ENCODE data around the gene RAE1. TPM values are rescaled to one million over a fixed set of nuclear protein-coding genes. Genes with fewer than 3 reads are reported as not detected.

The RAE1 gene
- total RNA-seq, 1 donor: 24.6 TPM

DNA sequence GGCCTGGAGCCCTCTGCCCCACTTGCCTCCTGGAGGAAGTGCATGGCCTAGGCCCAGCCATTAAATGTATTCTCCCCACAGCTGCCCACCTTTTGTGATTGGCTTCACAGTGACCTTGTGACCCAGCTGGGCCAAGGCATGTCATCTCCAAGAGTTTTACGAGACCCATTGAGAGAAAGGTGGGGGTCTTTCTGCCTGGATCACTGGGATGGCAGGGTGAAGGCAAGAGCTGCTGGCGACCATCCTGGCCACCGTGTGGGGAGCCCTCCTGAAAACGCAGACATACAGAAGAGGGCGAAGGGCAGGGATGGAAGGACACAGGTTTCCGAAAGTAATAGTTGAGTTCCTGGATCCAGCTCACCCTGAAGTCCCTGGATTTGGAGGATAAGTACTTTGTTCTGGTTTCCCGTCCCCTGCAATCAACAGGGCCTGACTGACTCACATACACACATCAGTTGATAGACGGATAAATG, 33.7 kb upstream of the RAE1 start:
- no peak overlapping the region for H3K4me2 ChIP-seq (ENCODE audit: insufficient read depth, low read length)
- H3K4me3 ChIP-seq (ENCODE audit: insufficient read depth, low read length): no peak overlapping the region
- H3K9me3 ChIP-seq (ENCODE audit: low read depth, low read length): no peaks in the 10 kb centered on the region
- TF ChIP-seq, protein P1, sequence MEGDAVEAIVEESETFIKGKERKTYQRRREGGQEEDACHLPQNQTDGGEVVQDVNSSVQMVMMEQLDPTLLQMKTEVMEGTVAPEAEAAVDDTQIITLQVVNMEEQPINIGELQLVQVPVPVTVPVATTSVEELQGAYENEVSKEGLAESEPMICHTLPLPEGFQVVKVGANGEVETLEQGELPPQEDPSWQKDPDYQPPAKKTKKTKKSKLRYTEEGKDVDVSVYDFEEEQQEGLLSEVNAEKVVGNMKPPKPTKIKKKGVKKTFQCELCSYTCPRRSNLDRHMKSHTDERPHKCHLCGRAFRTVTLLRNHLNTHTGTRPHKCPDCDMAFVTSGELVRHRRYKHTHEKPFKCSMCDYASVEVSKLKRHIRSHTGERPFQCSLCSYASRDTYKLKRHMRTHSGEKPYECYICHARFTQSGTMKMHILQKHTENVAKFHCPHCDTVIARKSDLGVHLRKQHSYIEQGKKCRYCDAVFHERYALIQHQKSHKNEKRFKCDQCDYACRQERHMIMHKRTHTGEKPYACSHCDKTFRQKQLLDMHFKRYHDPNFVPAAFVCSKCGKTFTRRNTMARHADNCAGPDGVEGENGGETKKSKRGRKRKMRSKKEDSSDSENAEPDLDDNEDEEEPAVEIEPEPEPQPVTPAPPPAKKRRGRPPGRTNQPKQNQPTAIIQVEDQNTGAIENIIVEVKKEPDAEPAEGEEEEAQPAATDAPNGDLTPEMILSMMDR (IDR thresholded peaks at IDR 0.05; ENCODE audit: extremely low read depth, low read depth, low read length): no peak
- no peak for DNase-seq (ENCODE audit: insufficient read length, low spot score, missing footprints)
- no peak overlapping the region for H3K27ac ChIP-seq (ENCODE audit: low read depth, low read length)
- H3K4me1 ChIP-seq (ENCODE audit: insufficient read depth, low read length): no peaks in the 10 kb centered on the region
- H3K36me3 ChIP-seq (ENCODE audit: insufficient read depth, low read length): no peaks in the 10 kb centered on the region
- no peaks in the 10 kb centered on the region for H4K20me1 ChIP-seq (ENCODE audit: insufficient read depth, low read length)
- H3K79me2 ChIP-seq (ENCODE audit: insufficient read depth, low read length): no peaks in the 10 kb centered on the region
- no peak overlapping the region for H2AFZ ChIP-seq (ENCODE audit: low read length)
- no peaks in the 10 kb centered on the region for H3K27me3 ChIP-seq (ENCODE audit: insufficient read depth, low read length)

DNA sequence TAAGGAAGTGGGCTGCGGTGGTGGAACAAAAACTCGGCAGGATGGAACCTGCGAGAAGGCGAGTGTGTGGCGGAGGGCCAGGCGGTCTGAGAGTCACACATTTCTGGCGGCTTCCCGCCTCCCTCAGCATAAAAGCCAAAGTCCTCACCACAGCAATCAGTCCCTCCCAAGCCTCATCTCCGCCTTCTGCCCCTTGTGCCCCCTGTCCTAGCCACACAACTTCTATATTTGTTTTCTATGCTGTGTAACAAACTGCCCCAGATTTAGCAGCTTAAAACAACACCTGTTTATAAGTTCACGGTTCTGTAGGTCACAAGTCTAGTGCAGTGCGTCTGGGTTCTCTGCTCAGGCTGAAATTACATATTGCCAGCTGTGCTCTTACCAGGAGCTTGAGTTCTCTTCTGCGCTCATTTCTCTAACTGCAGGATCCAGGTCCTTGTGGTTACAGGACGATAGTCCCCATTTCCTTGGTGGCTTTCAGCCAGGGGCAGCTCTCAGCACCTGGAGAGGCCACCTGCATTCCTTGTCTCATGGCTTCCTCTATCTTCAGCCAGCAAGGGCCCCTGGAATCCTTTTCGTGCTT, 33.2 kb upstream of the RAE1 start:
- no peaks in the 10 kb centered on the region for H3K79me2 ChIP-seq (ENCODE audit: insufficient read depth, low read length)

DNA sequence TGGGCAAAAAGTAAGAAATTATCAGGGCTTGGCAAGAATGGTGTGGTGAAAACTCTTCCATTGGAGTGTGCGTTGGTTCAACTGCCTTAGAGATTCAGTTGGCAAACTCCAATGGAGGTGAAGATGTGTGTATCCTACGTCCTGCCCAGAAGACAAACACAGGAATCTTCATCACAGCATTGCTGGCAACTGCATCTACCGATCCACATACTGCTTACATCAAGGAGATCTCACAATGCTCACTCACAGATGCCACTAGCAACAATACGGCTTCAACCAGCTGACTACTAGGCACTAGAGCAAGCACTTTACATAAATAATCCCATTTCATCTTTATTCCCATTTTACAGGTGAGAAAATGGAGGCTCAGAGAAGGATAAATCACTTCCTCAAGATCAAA, 31.5 kb upstream of the RAE1 start:
- no peaks in the 10 kb centered on the region for H3K36me3 ChIP-seq (ENCODE audit: insufficient read depth, low read length)
- no peaks in the 10 kb centered on the region for H3K79me2 ChIP-seq (ENCODE audit: insufficient read depth, low read length)
- H3K27ac ChIP-seq (ENCODE audit: low read depth, low read length): no peak overlapping the region
- peaks cover 3% of the 10 kb centered on the region for H3K4me1 ChIP-seq (ENCODE audit: insufficient read depth, low read length)
- TF ChIP-seq, protein P1 (IDR thresholded peaks at IDR 0.05; ENCODE audit: extremely low read depth, low read depth, low read length): no peak
- no peak for DNase-seq (ENCODE audit: insufficient read length, low spot score, missing footprints)
- H4K20me1 ChIP-seq (ENCODE audit: insufficient read depth, low read length): no peaks in the 10 kb centered on the region
- H3K4me2 ChIP-seq (ENCODE audit: insufficient read depth, low read length): no peak overlapping the region
- H3K27me3 ChIP-seq (ENCODE audit: insufficient read depth, low read length): no peaks in the 10 kb centered on the region
- H3K4me3 ChIP-seq (ENCODE audit: insufficient read depth, low read length): no peak overlapping the region
- H3K9me3 ChIP-seq (ENCODE audit: low read depth, low read length): no peaks in the 10 kb centered on the region
- H2AFZ ChIP-seq (ENCODE audit: low read length): no peak overlapping the region

More for the DNA sequence above, 33.2 kb upstream of the RAE1 start:
- H2AFZ ChIP-seq (ENCODE audit: low read length): no peak overlapping the region
- no peak for DNase-seq (ENCODE audit: insufficient read length, low spot score, missing footprints)
- H3K9me3 ChIP-seq (ENCODE audit: low read depth, low read length): no peaks in the 10 kb centered on the region
- H3K36me3 ChIP-seq (ENCODE audit: insufficient read depth, low read length): no peaks in the 10 kb centered on the region
- no peak overlapping the region for H3K4me3 ChIP-seq (ENCODE audit: insufficient read depth, low read length)
- no peaks in the 10 kb centered on the region for H4K20me1 ChIP-seq (ENCODE audit: insufficient read depth, low read length)
- TF ChIP-seq, protein P1 (IDR thresholded peaks at IDR 0.05; ENCODE audit: extremely low read depth, low read depth, low read length): no peak
- no peak overlapping the region for H3K27ac ChIP-seq (ENCODE audit: low read depth, low read length)
- no peaks in the 10 kb centered on the region for H3K27me3 ChIP-seq (ENCODE audit: insufficient read depth, low read length)
- no peak overlapping the region for H3K4me2 ChIP-seq (ENCODE audit: insufficient read depth, low read length)
- peaks cover 3% of the 10 kb centered on the region for H3K4me1 ChIP-seq (ENCODE audit: insufficient read depth, low read length)

DNA sequence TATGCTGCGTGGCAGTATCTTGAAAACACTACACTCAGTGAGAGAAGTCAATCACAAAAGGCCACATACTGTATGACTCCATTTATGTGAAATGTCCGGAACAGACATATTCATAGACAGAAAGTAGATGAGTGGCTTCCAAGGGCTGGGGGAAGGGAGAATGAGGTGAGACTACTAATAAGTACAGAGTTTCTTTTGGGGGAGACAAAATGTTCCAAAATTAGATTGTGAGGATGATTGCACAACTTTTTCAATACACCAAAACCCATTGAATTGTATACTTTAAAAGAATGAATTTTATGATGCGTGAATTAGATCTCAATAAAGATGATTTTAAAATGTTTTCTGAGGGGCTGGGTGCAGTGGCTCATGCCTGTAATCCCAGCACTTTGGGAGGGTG, 30.7 kb upstream of the RAE1 start:
- H3K27me3 ChIP-seq (ENCODE audit: insufficient read depth, low read length): no peaks in the 10 kb centered on the region
- no peaks in the 10 kb centered on the region for H4K20me1 ChIP-seq (ENCODE audit: insufficient read depth, low read length)
- H3K9me3 ChIP-seq (ENCODE audit: low read depth, low read length): no peaks in the 10 kb centered on the region
- no peak overlapping the region for H3K4me3 ChIP-seq (ENCODE audit: insufficient read depth, low read length)
- no peak for DNase-seq (ENCODE audit: insufficient read length, low spot score, missing footprints)
- no peak overlapping the region for H3K27ac ChIP-seq (ENCODE audit: low read depth, low read length)
- no peaks in the 10 kb centered on the region for H3K79me2 ChIP-seq (ENCODE audit: insufficient read depth, low read length)
- no peak overlapping the region for H3K4me2 ChIP-seq (ENCODE audit: insufficient read depth, low read length)
- H3K36me3 ChIP-seq (ENCODE audit: insufficient read depth, low read length): no peaks in the 10 kb centered on the region
- peaks cover 3% of the 10 kb centered on the region for H3K4me1 ChIP-seq (ENCODE audit: insufficient read depth, low read length)
- no peak overlapping the region for H2AFZ ChIP-seq (ENCODE audit: low read length)
- TF ChIP-seq, protein P1 (IDR thresholded peaks at IDR 0.05; ENCODE audit: extremely low read depth, low read depth, low read length): no peak

Measured in osteoblast (primary cell).